PC-9 (cell line): ENCODE data around the gene OBSCN. TPM values are rescaled to one million over a fixed set of nuclear protein-coding genes. Genes with fewer than 3 reads are reported as not detected.

ENCODE experiments used
- BruUV-seq: library from RNA; stranded (reverse); fragments of 400-500 nt; replicated peaks from 2 replicates; lab custom pipeline; 2021; lab: Mats Ljungman, UMichigan
- CTCF ChIA-PET: fragments of 300-600 bp; sonication (Branson Sonifier 250); formaldehyde crosslinking; loops from one replicate; lab custom pipeline; 2022; ENCODE audit warnings: antibody characterized with exemption; lab: Charles Lee
- POLR2A ChIA-PET: fragments of 300-600 bp; sonication (Branson Sonifier 250); formaldehyde crosslinking; loops from one replicate; lab custom pipeline; 2022; ENCODE audit warnings: antibody characterized with exemption; ENCODE audit not compliant: unreplicated experiment; lab: Charles Lee
- DNase-seq, 2 experiments: peaks; one replicate each; pipeline versions ENCODE4 v3.0.0 to v3.0.0-alpha.2; 2015 to 2022; ENCODE audit warnings: mixed read lengths in 1 of 2
- H2AFZ ChIP-seq: fragments of 200-600 bp; sonication (generic); 2 replicates; pipeline ENCODE4 v1.8.1; 2017; ENCODE audit warnings: antibody characterized with exemption
- H3F3A ChIP-seq: fragments of 200-600 bp; sonication (generic); 2 replicates; pipeline ENCODE4 v1.8.1; 2017; ENCODE audit warnings: antibody characterized with exemption, mild to moderate bottlenecking, low read depth; ENCODE audit not compliant: insufficient read depth
- H3K27ac ChIP-seq: fragments of 200-600 bp; sonication (generic); 2 replicates; pipeline ENCODE4 v1.6.1; 2016; ENCODE audit warnings: mixed run types
- H3K27me3 ChIP-seq: fragments of 200-600 bp; sonication (generic); 2 replicates; pipeline ENCODE4 v1.6.1; 2016; ENCODE audit warnings: low read depth, mixed run types; ENCODE audit not compliant: insufficient read depth
- H3K36me3 ChIP-seq: fragments of 200-600 bp; sonication (generic); 2 replicates; pipeline ENCODE4 v1.6.1; 2016; ENCODE audit warnings: low read depth, mixed run types
- H3K4me1 ChIP-seq: fragments of 200-600 bp; sonication (generic); replicated peaks from 2 replicates; pipeline ENCODE4 v1.6.1; 2016; ENCODE audit warnings: mixed run types; ENCODE audit not compliant: insufficient read depth
- H3K4me2 ChIP-seq: fragments of 200-600 bp; sonication (generic); 2 replicates; pipeline ENCODE4 v1.6.1; 2017; ENCODE audit warnings: mixed run types
- H3K4me3 ChIP-seq: fragments of 200-600 bp; sonication (generic); 2 replicates; pipeline ENCODE4 v1.6.1; 2016; ENCODE audit warnings: mixed run types
- H3K79me2 ChIP-seq: fragments of 200-600 bp; sonication (generic); 2 replicates; pipeline ENCODE4 v1.6.1; 2017; ENCODE audit warnings: low read depth, mixed run types
- H3K9me2 ChIP-seq: fragments of 200-600 bp; sonication (generic); 2 replicates; pipeline ENCODE4 v1.8.1; 2017; ENCODE audit warnings: mild to moderate bottlenecking; ENCODE audit not compliant: insufficient read depth
- H3K9me3 ChIP-seq: fragments of 200-600 bp; sonication (generic); 2 replicates; pipeline ENCODE4 v1.8.1; 2016; ENCODE audit warnings: low read depth; ENCODE audit not compliant: insufficient read depth
- H4K20me1 ChIP-seq: fragments of 200-600 bp; sonication (generic); 2 replicates; pipeline ENCODE4 v1.8.1; 2017; ENCODE audit not compliant: insufficient read depth
- CTCF ChIP-seq: fragments of 200-600 bp; sonication (generic); conservative IDR thresholded peaks from 2 replicates; pipeline ENCODE4 v1.6.1; 2017; ENCODE audit warnings: mixed run types, antibody characterized with exemption, mild to moderate bottlenecking, moderate library complexity
- EZH2 ChIP-seq: fragments of 200-600 bp; sonication (generic); IDR thresholded peaks from 2 replicates; pipeline ENCODE4 v1.8.0; 2017; ENCODE audit warnings: antibody characterized with exemption, low read depth
- intact Hi-C: fragments of 100-400 bp; cut with micrococcal nuclease; formaldehyde crosslinking; loops from one replicate; pipeline ENCODE4 v1.10.0; 2022; ENCODE audit not compliant: unreplicated experiment
- microRNA-seq: library from miRNA; unstranded; fragments of <30 nt; microRNA quantifications from one replicate; pipeline ENCODE4 v1.2.0, GENCODE V29; 2021; ENCODE audit warnings: borderline number of aligned reads, borderline replicate concordance
- total RNA-seq: library from RNA; stranded (reverse); gene quantifications from 2 replicates; pipeline ENCODE4 v1.2.3, GENCODE V29; 2021

Gene OBSCN
- total RNA-seq, 1 experiment from 2014 or later: 62.9 TPM

- Histone ChIP-seq H3K79me2 (no peaks in the 10 kb centered on the region), H3K9me3 (no peaks in the 10 kb centered on the region), H3K4me2 (no peak overlapping the region), H3K27ac (no peak overlapping the region), H3K9me2 (no peaks in the 10 kb centered on the region), H4K20me1 (no peaks in the 10 kb centered on the region), H3K36me3 (no peaks in the 10 kb centered on the region), H3K27me3 (no peaks in the 10 kb centered on the region), H3F3A (peaks cover 3% of the 10 kb centered on the region; the same call in 1 of the 2 replicates), H3K4me3 (no peak overlapping the region), H3K4me1 (peaks cover 14% of the 10 kb centered on the region), H2AFZ (no peak overlapping the region)
- TF ChIP-seq EZH2 (no peak), CTCF (no peak)
- POLR2A ChIA-PET: no interaction called here
- CTCF ChIA-PET: interaction anchor here (0.7 kb wide), 1 partner anchor 43 kb away, joined by 4 read pairs; no protein-coding TSS in a partner anchor
- DNase-seq: no peak
- no TSS peak for BruUV-seq
- intact Hi-C loops: no loop called here
Observed at GRCh38 chr1:228426518-228427175, 218.8 kb downstream of the OBSCN start.

- Histone ChIP-seq H3K27ac (no peak overlapping the region), H3K79me2 (no peaks in the 10 kb centered on the region), H3K36me3 (no peaks in the 10 kb centered on the region), H3K4me1 (peaks cover 10% of the 10 kb centered on the region), H2AFZ (no peak overlapping the region), H3F3A (no peaks in the 10 kb centered on the region), H4K20me1 (no peaks in the 10 kb centered on the region), H3K27me3 (no peaks in the 10 kb centered on the region), H3K9me2 (no peaks in the 10 kb centered on the region), H3K4me2 (no peak overlapping the region), H3K9me3 (no peaks in the 10 kb centered on the region), H3K4me3 (no peak overlapping the region)
- ChIA-PET CTCF (no interaction called here), POLR2A (interaction anchor here (0.6 kb wide), 1 partner anchor 265 kb away, joined by 4 read pairs; no protein-coding TSS in a partner anchor)
- no peak for DNase-seq
- TF ChIP-seq CTCF (no peak), EZH2 (no peak)
- BruUV-seq: no TSS peak
- intact Hi-C loops: no loop called here
Observed at GRCh38 chr1:228428412-228428811, 220.6 kb downstream of the OBSCN start.

Small RNA genes lying within 50 kb of the gene (microRNA-seq; reads per million reads assigned to microRNA genes)
- not detected for gene MIR6742

Other genes starting within 250 kb of the OBSCN start
- gene WNT3A, start 201.0 kb upstream of the OBSCN start, total RNA-seq: 0.24 and 0.53 TPM in 2 replicates
- 431 and 595 TPM in 2 replicates for gene ARF1, start 125.3 kb upstream of the OBSCN start, total RNA-seq
- 26.4 and 37.6 TPM in 2 replicates for gene C1orf35, start 104.7 kb upstream of the OBSCN start, total RNA-seq
- gene MRPL55, start 98.7 kb upstream of the OBSCN start, total RNA-seq: 81.0 and 84.4 TPM in 2 replicates
- gene GUK1, start 67.8 kb upstream of the OBSCN start, total RNA-seq: 239 and 278 TPM in 2 replicates
- gene GJC2, start 58.1 kb upstream of the OBSCN start, total RNA-seq: 2.1 and 3.4 TPM in 2 replicates
- gene IBA57, start 42.2 kb upstream of the OBSCN start, total RNA-seq: 7.8 and 13.8 TPM in 2 replicates
- 76.5 and 78.2 TPM in 2 replicates for gene TRIM11, start 198.8 kb downstream of the OBSCN start, total RNA-seq
- 47.4 and 55.5 TPM in 2 replicates for gene TRIM17, start 208.8 kb downstream of the OBSCN start, total RNA-seq